ENCODE data around the gene CYP3A7.

CYP3A7 gene

GRCh38 chr7:99720800-99721595 lies 14.0 kb downstream of the CYP3A7 start:
- no peak for DNase-seq (ENCODE audit: low read depth in 2 of 2)
- no peak overlapping the region for H3K4me3 ChIP-seq (replicated peaks in 1 of 2; ENCODE audit: low read depth in 2 of 2, low read length in 2 of 2)
- no peak for TF ChIP-seq CTCF (IDR thresholded peaks at IDR 0.05; ENCODE audit: low read depth, low read length)

GRCh38 chr7:99719996-99720769 lies 14.8 kb downstream of the CYP3A7 start:
- H3K4me3 ChIP-seq (replicated peaks in 1 of 2; ENCODE audit: low read depth in 2 of 2, low read length in 2 of 2): no peak overlapping the region
- TF ChIP-seq CTCF (IDR thresholded peaks at IDR 0.05; ENCODE audit: low read depth, low read length): no peak
- no peak for DNase-seq (ENCODE audit: low read depth in 2 of 2)

- no peak for TF ChIP-seq CTCF (IDR thresholded peaks at IDR 0.05; ENCODE audit: low read depth, low read length)
- no peak overlapping the region for H3K4me3 ChIP-seq (replicated peaks in 1 of 2; ENCODE audit: low read depth in 2 of 2, low read length in 2 of 2)
- no peak for DNase-seq (ENCODE audit: low read depth in 2 of 2)
Measured at GRCh38 chr7:99713995-99714570, 20.9 kb downstream of the CYP3A7 start.

GRCh38 chr7:99709838-99710578 lies 25.0 kb downstream of the CYP3A7 start:
- DNase-seq (ENCODE audit: low read depth in 2 of 2): no peak
- TF ChIP-seq CTCF (IDR thresholded peaks at IDR 0.05; ENCODE audit: low read depth, low read length): no peak
- no peak overlapping the region for H3K4me3 ChIP-seq (replicated peaks in 1 of 2; ENCODE audit: low read depth in 2 of 2, low read length in 2 of 2)

GRCh38 chr7:99709260-99709659 lies 25.7 kb downstream of the CYP3A7 start:
- TF ChIP-seq CTCF (IDR thresholded peaks at IDR 0.05; ENCODE audit: low read depth, low read length): no peak
- DNase-seq (ENCODE audit: low read depth in 2 of 2): no peak
- H3K4me3 ChIP-seq (replicated peaks in 1 of 2; ENCODE audit: low read depth in 2 of 2, low read length in 2 of 2): no peak overlapping the region

GRCh38 chr7:99707096-99707495 lies 27.9 kb downstream of the CYP3A7 start:
- DNase-seq (ENCODE audit: low read depth in 2 of 2): peak; percentile 2 to 34
- H3K4me3 ChIP-seq (replicated peaks in 1 of 2; ENCODE audit: low read depth in 2 of 2, low read length in 2 of 2): no peak overlapping the region
- TF ChIP-seq CTCF (IDR thresholded peaks at IDR 0.05; ENCODE audit: low read depth, low read length): no peak
